ENCODE data around the gene LAG3.

DNA sequence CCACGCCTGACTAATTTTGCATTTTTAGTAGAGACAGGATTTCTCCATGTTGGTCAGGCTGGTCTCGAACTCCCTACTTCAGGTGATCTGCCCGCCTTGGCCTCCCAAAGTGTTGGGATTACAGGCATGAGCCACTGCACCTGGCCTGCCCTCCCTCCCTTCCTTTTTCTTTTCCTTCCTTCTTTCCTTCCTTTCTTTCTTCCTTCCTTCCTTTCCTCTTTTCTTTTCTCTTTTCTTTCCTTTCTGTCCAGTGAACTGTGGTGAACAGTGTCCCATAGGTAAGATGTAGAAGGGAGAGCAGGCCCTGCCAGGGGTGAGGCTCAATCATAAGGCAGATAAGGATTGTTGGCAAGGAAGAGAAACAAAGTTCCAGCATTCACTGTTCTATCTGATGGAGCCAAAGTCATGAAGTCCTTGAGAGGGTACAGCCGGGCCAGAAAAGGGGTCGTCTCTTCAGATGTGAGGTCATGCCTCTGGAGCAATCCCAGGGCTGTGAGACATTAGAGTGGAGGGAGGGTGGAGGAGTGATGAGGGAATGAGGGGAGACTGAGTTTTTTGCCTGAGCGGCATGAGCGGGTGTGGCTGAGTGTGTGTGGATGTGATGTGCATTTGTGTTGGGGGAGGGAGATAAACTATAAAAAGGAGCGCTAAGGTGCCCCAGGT is 15.2 kb upstream of the LAG3 start:
- TF ChIP-seq, protein P1, sequence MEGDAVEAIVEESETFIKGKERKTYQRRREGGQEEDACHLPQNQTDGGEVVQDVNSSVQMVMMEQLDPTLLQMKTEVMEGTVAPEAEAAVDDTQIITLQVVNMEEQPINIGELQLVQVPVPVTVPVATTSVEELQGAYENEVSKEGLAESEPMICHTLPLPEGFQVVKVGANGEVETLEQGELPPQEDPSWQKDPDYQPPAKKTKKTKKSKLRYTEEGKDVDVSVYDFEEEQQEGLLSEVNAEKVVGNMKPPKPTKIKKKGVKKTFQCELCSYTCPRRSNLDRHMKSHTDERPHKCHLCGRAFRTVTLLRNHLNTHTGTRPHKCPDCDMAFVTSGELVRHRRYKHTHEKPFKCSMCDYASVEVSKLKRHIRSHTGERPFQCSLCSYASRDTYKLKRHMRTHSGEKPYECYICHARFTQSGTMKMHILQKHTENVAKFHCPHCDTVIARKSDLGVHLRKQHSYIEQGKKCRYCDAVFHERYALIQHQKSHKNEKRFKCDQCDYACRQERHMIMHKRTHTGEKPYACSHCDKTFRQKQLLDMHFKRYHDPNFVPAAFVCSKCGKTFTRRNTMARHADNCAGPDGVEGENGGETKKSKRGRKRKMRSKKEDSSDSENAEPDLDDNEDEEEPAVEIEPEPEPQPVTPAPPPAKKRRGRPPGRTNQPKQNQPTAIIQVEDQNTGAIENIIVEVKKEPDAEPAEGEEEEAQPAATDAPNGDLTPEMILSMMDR (IDR thresholded peaks at IDR 0.05) = no peak
- no peak for TF ChIP-seq POLR2A (IDR thresholded peaks at IDR 0.05; ENCODE audit: low read length)
- no peak for TF ChIP-seq SREBF2 (IDR thresholded peaks at IDR 0.05)
- TF ChIP-seq, protein P2, sequence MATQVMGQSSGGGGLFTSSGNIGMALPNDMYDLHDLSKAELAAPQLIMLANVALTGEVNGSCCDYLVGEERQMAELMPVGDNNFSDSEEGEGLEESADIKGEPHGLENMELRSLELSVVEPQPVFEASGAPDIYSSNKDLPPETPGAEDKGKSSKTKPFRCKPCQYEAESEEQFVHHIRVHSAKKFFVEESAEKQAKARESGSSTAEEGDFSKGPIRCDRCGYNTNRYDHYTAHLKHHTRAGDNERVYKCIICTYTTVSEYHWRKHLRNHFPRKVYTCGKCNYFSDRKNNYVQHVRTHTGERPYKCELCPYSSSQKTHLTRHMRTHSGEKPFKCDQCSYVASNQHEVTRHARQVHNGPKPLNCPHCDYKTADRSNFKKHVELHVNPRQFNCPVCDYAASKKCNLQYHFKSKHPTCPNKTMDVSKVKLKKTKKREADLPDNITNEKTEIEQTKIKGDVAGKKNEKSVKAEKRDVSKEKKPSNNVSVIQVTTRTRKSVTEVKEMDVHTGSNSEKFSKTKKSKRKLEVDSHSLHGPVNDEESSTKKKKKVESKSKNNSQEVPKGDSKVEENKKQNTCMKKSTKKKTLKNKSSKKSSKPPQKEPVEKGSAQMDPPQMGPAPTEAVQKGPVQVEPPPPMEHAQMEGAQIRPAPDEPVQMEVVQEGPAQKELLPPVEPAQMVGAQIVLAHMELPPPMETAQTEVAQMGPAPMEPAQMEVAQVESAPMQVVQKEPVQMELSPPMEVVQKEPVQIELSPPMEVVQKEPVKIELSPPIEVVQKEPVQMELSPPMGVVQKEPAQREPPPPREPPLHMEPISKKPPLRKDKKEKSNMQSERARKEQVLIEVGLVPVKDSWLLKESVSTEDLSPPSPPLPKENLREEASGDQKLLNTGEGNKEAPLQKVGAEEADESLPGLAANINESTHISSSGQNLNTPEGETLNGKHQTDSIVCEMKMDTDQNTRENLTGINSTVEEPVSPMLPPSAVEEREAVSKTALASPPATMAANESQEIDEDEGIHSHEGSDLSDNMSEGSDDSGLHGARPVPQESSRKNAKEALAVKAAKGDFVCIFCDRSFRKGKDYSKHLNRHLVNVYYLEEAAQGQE (IDR thresholded peaks at IDR 0.05) = no peak
- no peak for TF ChIP-seq HDAC2 (IDR thresholded peaks at IDR 0.05)
- no peak for TF ChIP-seq PHF8 (IDR thresholded peaks at IDR 0.05; ENCODE audit: borderline replicate concordance, low read depth)
- TF ChIP-seq, protein P3, sequence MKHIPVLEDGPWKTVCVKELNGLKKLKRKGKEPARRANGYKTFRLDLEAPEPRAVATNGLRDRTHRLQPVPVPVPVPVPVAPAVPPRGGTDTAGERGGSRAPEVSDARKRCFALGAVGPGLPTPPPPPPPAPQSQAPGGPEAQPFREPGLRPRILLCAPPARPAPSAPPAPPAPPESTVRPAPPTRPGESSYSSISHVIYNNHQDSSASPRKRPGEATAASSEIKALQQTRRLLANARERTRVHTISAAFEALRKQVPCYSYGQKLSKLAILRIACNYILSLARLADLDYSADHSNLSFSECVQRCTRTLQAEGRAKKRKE (CRISPR knock-in tag; IDR thresholded peaks at IDR 0.05; ENCODE audit: low read depth) = no peak
- TF ChIP-seq RAD21 (conservative IDR thresholded peaks at IDR 0.05 in 1 of 2, IDR thresholded peaks at IDR 0.05 in 1 of 2) = no peak
